ENCODE measurements around the gene DNAJB4. TPM values are rescaled to one million over a fixed set of nuclear protein-coding genes. Genes with fewer than 3 reads are reported as not detected.
A peak's percentile ranks its signal among the peaks of the same experiment; 100 is the strongest.

DNAJB4 gene
- total RNA-seq, 1 donor from 2014 or later = 87.0 TPM

- ATAC-seq (no peak), DNase-seq (ENCODE audit: low spot score) (no peak)
- intact Hi-C loops (cut with DNase I) = no loop called here
Measured at GRCh38 chr1:78032996-78033796, 28.5 kb downstream of the DNAJB4 start.

- no peak for DNase-seq (ENCODE audit: low spot score)
- ATAC-seq = no peak
- intact Hi-C loops (cut with DNase I) = no loop called here
Measured at GRCh38 chr1:78033797-78034172, 29.0 kb downstream of the DNAJB4 start.

- ATAC-seq = no peak
- intact Hi-C loops (cut with DNase I) = no loop called here
- no peak for DNase-seq (ENCODE audit: low spot score)
Measured at GRCh38 chr1:78035121-78035520, 30.4 kb downstream of the DNAJB4 start.

GRCh38 chr1:78036450-78036849 is 31.7 kb downstream of the DNAJB4 start:
- no peak for ATAC-seq
- intact Hi-C loops (cut with DNase I) = no loop called here
- no peak for DNase-seq (ENCODE audit: low spot score)

GRCh38 chr1:78038071-78038470 is 33.3 kb downstream of the DNAJB4 start:
- no peak for ATAC-seq
- no peak for DNase-seq (ENCODE audit: low spot score)
- intact Hi-C loops (cut with DNase I) = no loop called here

GRCh38 chr1:78038491-78038939 is 33.8 kb downstream of the DNAJB4 start:
- intact Hi-C loops (cut with DNase I) = no loop called here
- ATAC-seq (no peak), DNase-seq (ENCODE audit: low spot score) (no peak)

- DNase-seq (ENCODE audit: low spot score) (no peak), ATAC-seq (no peak)
- intact Hi-C loops (cut with DNase I) = no loop called here
Measured at GRCh38 chr1:78040484-78041089, 35.8 kb downstream of the DNAJB4 start.

GRCh38 chr1:78043436-78043835 is 38.7 kb downstream of the DNAJB4 start:
- intact Hi-C loops (cut with DNase I) = no loop called here
- ATAC-seq (no peak), DNase-seq (ENCODE audit: low spot score) (no peak)

GRCh38 chr1:78044796-78045562 is 40.2 kb downstream of the DNAJB4 start:
- peak; percentile 41 for ATAC-seq
- intact Hi-C loops (cut with DNase I) = no loop called here
- DNase-seq (ENCODE audit: low spot score) = no peak

GRCh38 chr1:78045563-78045925 is 40.8 kb downstream of the DNAJB4 start:
- ATAC-seq (peak; percentile 54), DNase-seq (ENCODE audit: low spot score) (no peak)
- intact Hi-C loops (cut with DNase I) = no loop called here

- intact Hi-C loops (cut with DNase I) = no loop called here
- DNase-seq (ENCODE audit: low spot score) = no peak
- ATAC-seq = peak; percentile 63
Measured at GRCh38 chr1:78045926-78046778, 41.4 kb downstream of the DNAJB4 start, which contains the start of gene GIPC2. TSS of gene GIPC2 (plus strand) at chr1:78045966. CDS start at chr1:78046095, 129 bp downstream.

- intact Hi-C loops (cut with DNase I) = no loop called here
- DNase-seq (ENCODE audit: low spot score) = no peak
- ATAC-seq = no peak
Measured at GRCh38 chr1:78047106-78047505, 42.4 kb downstream of the DNAJB4 start.

- ATAC-seq = no peak
- intact Hi-C loops (cut with DNase I) = no loop called here
- no peak for DNase-seq (ENCODE audit: low spot score)
Measured at GRCh38 chr1:78047631-78048030, 42.9 kb downstream of the DNAJB4 start.

GRCh38 chr1:78048446-78048845 is 43.7 kb downstream of the DNAJB4 start:
- intact Hi-C loops (cut with DNase I) = no loop called here
- no peak for DNase-seq (ENCODE audit: low spot score)
- ATAC-seq = no peak

GRCh38 chr1:78049396-78049795 is 44.7 kb downstream of the DNAJB4 start:
- no peak for DNase-seq (ENCODE audit: low spot score)
- intact Hi-C loops (cut with DNase I) = no loop called here
- no peak for ATAC-seq

- intact Hi-C loops (cut with DNase I) = loop anchor here (10.0 kb wide), 1 partner anchor 1074 kb away; no protein-coding TSS in a partner anchor
- ATAC-seq (no peak), DNase-seq (ENCODE audit: low spot score) (no peak)
Measured at GRCh38 chr1:78051005-78051404, 46.3 kb downstream of the DNAJB4 start.

- intact Hi-C loops (cut with DNase I) = loop anchor here (10.0 kb wide), 1 partner anchor 1072 kb away; no protein-coding TSS in a partner anchor
- no peak for DNase-seq (ENCODE audit: low spot score)
- no peak for ATAC-seq
Measured at GRCh38 chr1:78052685-78053405, 48.1 kb downstream of the DNAJB4 start.

- DNase-seq (ENCODE audit: low spot score) = no peak
- intact Hi-C loops (cut with DNase I) = loop anchor here (10.0 kb wide), 1 partner anchor 1071 kb away; no protein-coding TSS in a partner anchor
- ATAC-seq = no peak
Measured at GRCh38 chr1:78053498-78053897, 48.8 kb downstream of the DNAJB4 start.

Data from sciatic nerve (tissue), 2 donors.